Epithelial cell of proximal tubule (primary cell): ENCODE results near the gene NTN1. TPM values are rescaled to one million over a fixed set of nuclear protein-coding genes. Genes with fewer than 3 reads are reported as not detected.

Source experiments
- DNase-seq: peaks from one replicate; pipeline ENCODE4 v3.0.0-alpha.2; 2011; ENCODE audit warnings: low read depth
- H3K4me3 ChIP-seq: 2 replicates; pipeline ENCODE4 v1.5.1; 2011; ENCODE audit warnings: low read depth, mild to moderate bottlenecking, low read length
- total RNA-seq: library from RNA; depleted of rRNA; stranded (reverse); fragments of >200 nt; gene quantifications from 2 replicates; pipeline ENCODE4 v1.2.3, GENCODE V29; 2015
- TF ChIP-seq, protein P1 (sequence below): conservative IDR thresholded peaks from 2 replicates; pipeline ENCODE4 v1.5.1; 2012; ENCODE audit warnings: low read depth, mild to moderate bottlenecking, low read length

The NTN1 gene
- total RNA-seq, 1 donor from 2014 or later = 1.3 TPM

GRCh38 chr17:9237661-9238301, 216.5 kb downstream of the NTN1 start:
- TF ChIP-seq, protein P1, sequence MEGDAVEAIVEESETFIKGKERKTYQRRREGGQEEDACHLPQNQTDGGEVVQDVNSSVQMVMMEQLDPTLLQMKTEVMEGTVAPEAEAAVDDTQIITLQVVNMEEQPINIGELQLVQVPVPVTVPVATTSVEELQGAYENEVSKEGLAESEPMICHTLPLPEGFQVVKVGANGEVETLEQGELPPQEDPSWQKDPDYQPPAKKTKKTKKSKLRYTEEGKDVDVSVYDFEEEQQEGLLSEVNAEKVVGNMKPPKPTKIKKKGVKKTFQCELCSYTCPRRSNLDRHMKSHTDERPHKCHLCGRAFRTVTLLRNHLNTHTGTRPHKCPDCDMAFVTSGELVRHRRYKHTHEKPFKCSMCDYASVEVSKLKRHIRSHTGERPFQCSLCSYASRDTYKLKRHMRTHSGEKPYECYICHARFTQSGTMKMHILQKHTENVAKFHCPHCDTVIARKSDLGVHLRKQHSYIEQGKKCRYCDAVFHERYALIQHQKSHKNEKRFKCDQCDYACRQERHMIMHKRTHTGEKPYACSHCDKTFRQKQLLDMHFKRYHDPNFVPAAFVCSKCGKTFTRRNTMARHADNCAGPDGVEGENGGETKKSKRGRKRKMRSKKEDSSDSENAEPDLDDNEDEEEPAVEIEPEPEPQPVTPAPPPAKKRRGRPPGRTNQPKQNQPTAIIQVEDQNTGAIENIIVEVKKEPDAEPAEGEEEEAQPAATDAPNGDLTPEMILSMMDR = no peak
- H3K4me3 ChIP-seq = no peak overlapping the region
- DNase-seq = no peak

GRCh38 chr17:9238340-9239245, 217.3 kb downstream of the NTN1 start:
- TF ChIP-seq, protein P1 = no peak
- no peak for DNase-seq
- no peak overlapping the region for H3K4me3 ChIP-seq

DNA sequence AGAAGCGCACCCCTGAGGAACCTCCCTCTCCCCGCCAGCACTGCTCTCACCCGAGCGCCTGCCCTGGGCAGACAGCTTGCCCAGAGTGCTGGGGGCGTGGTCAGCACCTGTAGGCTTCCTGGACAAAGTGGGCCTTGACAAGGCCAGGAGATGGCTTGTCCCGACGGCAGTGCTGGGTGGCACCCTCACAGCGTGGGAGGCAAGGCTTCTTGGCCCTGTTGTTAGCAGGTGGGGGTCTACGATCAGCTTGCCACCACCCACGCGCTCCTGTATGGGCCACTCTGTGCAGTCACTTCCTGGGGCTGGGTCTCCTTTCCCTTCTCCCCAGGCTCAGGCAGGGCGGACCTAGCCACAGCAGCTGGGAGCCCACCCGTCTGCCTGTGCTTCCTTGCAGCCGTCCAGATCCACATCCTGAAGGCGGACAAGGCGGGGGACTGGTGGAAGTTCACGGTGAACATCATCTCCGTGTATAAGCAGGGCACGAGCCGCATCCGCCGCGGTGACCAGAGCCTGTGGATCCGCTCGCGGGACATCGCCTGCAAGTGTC, 218.0 kb downstream of the NTN1 start:
- no peak for DNase-seq
- peak overlapping the region; percentile 50 for H3K4me3 ChIP-seq
- TF ChIP-seq, protein P1 = no peak

DNA sequence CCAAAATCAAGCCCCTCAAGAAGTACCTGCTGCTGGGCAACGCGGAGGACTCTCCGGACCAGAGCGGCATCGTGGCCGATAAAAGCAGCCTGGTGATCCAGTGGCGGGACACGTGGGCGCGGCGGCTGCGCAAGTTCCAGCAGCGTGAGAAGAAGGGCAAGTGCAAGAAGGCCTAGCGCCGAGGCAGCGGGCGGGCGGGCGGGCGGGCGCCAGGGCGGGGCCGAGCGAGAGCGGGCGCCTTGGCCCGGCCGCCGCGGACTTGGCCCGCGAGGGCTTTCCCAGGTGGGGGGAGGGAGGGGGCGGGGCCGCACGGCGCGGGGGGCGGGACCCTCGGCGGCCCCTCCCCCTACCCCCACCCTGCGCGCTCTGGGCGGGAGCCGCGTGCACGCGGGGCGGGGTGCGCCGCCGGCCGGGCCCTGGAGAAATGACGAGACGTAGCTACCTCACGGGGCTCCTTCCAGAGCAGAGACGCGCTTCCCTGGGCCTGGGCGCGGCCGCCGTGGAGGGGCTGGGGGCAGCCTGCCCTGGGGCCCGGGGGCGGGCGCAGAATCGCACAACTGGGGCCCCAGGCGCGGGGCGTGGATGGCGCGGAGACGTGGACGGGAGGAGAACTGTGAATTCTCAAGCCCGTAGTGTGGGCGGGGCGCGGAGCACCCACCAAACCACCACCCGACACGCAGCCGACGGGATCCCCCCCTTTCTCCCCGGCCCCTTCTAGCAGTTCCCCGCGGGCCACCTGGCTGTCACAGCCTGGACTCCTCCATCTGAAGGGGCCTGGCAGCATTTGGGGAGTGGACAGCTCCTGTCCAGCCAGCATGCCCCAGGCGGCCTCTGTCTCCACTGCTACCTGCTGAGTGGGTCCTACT, 218.7 kb downstream of the NTN1 start:
- DNase-seq = no peak
- peak overlapping the region; percentile 50 for H3K4me3 ChIP-seq
- TF ChIP-seq, protein P1 = no peak

DNA sequence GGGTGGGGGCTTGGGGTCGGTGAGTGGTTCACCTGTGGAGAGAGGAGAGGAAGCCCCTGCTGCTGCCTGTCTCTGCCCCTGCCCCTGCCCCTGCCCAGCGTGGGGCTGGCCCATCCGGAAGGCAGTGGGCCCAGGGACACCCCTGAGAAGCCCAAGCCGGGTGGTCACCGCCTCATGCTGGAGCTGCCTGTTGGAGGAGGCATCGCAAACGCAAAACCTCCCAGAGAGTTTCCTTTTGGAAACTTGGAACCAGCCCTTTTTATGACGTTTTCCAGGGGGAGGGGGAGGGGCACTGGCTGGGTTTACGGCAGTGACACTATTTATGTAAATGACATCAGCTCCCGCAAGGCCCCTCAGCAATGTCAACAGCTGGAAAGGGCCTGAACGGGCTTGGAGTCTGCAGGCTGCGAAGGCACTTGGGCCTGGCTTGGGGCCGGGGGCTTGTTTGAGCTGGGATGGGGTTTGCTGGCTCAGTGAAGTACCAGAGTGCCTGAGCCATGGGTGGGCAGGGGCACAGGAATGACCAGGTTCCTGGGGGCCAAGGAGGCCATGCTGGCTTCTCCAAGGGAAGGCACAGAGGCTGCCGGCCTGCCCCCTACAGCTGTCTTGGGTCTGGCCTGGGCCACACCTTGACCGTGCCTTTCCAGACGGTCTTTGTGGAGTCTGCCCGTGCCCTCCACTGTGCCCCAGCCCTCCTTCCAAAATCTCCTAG, 219.5 kb downstream of the NTN1 start:
- TF ChIP-seq, protein P1 = no peak
- DNase-seq = no peak
- no peak overlapping the region for H3K4me3 ChIP-seq

DNA sequence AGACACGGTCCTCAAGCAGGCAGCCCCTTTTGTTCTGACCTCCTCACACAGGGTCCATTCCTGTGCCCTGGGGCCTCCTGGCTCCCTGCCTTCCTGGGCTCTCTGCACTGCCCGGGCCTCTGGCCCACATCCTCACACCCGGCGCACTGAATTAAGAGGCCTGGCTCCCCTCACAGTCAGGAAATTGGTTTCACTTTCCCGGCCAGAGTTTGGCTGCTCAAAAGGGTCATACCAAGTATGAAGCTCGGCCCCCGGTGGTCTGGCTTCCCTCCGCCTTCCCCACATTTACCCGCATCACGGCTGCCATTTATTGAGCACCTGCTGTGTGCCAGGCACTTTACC, 220.0 kb downstream of the NTN1 start:
- DNase-seq = no peak
- H3K4me3 ChIP-seq = no peak overlapping the region
- TF ChIP-seq, protein P1 = no peak
